ENCODE data around the gene TSPAN31. TPM values are rescaled to one million over a fixed set of nuclear protein-coding genes. Genes with fewer than 3 reads are reported as not detected.
A peak's percentile ranks its signal among the peaks of the same experiment; 100 is the strongest.

TSPAN31 gene
- polyA plus RNA-seq, 2 of the 4 experiments (the other 2 are of a cell fraction) = 20.6 to 51.9 TPM

GRCh38 chr12:57751788-57752667 is 7.2 kb downstream of the TSPAN31 start, which contains the start of gene CDK4 (continued):
- no peak for TF ChIP-seq REST (IDR thresholded peaks at IDR 0.05)
- no peak for TF ChIP-seq HDAC2 (IDR thresholded peaks at IDR 0.05)
- TF ChIP-seq POLR2AphosphoS2 (conservative IDR thresholded peaks at IDR 0.05; ENCODE audit: low read length) = no peak
- TF ChIP-seq POLR2A (IDR thresholded peaks at IDR 0.05; ENCODE audit: low read length) = peak; percentile 67
- no peak for TF ChIP-seq ZC3H11A (IDR thresholded peaks at IDR 0.05)
- TF ChIP-seq NPAS2 (CRISPR knock-in tag; IDR thresholded peaks at IDR 0.05; ENCODE audit: borderline replicate concordance) = peak; percentile 100
- TF ChIP-seq ATOH8 (CRISPR knock-in tag; IDR thresholded peaks at IDR 0.05; ENCODE audit: low read depth) = no peak
- peak; percentile 58; the same call in 1 of the 3 replicates for TF ChIP-seq BCL3 (IDR thresholded peaks at IDR 0.05)
- TF ChIP-seq GATA3 (IDR thresholded peaks at IDR 0.05; ENCODE audit: borderline replicate concordance) = peak; percentile 45; the same call in 1 of the 2 replicates
- TF ChIP-seq FOSL2 (IDR thresholded peaks at IDR 0.05) = no peak
- TF ChIP-seq FOSL2 (CRISPR knock-in tag; IDR thresholded peaks at IDR 0.05) = no peak; the same call in 1 of the 2 replicates
- peak; percentile 81 for TF ChIP-seq HOXB5 (CRISPR knock-in tag; IDR thresholded peaks at IDR 0.05)
- no peak for TF ChIP-seq JUNB (IDR thresholded peaks at IDR 0.05)
- TF ChIP-seq CTCF (IDR thresholded peaks at IDR 0.05) = no peak
- TF ChIP-seq CBX2 (IDR thresholded peaks at IDR 0.05; ENCODE audit: borderline replicate concordance, low read depth) = no peak
- no peak for TF ChIP-seq EHMT2 (IDR thresholded peaks at IDR 0.05; ENCODE audit: low read depth)
- TF ChIP-seq KDM5A (IDR thresholded peaks at IDR 0.05) = peak; percentile 44; the same call in 1 of the 2 replicates
- no peak for TF ChIP-seq ESRRA (IDR thresholded peaks at IDR 0.05; ENCODE audit: borderline replicate concordance, low read length)
- no peak for TF ChIP-seq CEBPB (IDR thresholded peaks at IDR 0.05)
- no peak for TF ChIP-seq CHD2 (IDR thresholded peaks at IDR 0.05; ENCODE audit: low read length, partially characterized antibody)
- no peak for TF ChIP-seq KDM1A (IDR thresholded peaks at IDR 0.05; ENCODE audit: low read depth)
- no peak for TF ChIP-seq SREBF2 (IDR thresholded peaks at IDR 0.05)
- no peak for TF ChIP-seq RNF2 (IDR thresholded peaks at IDR 0.05; ENCODE audit: borderline replicate concordance, low read depth)
- no peak for TF ChIP-seq HEYL (CRISPR knock-in tag; IDR thresholded peaks at IDR 0.05)
- TF ChIP-seq RFX5 (IDR thresholded peaks at IDR 0.05) = peak; percentile 88
- no peak for TF ChIP-seq ELK1 (IDR thresholded peaks at IDR 0.05; ENCODE audit: low read depth, low read length)
- no peak for TF ChIP-seq ZSCAN20 (CRISPR knock-in tag; IDR thresholded peaks at IDR 0.05)
- no peak for TF ChIP-seq CBX8 (IDR thresholded peaks at IDR 0.05)
- no peak for TF ChIP-seq SMC3 (IDR thresholded peaks at IDR 0.05)
- no peak for TF ChIP-seq TP53 (CRISPR knock-in tag; IDR thresholded peaks at IDR 0.05)
- peak; percentile 99 for TF ChIP-seq MAX (IDR thresholded peaks at IDR 0.05)
- TF ChIP-seq NR3C1 (IDR thresholded peaks at IDR 0.05) = no peak

All from A549 (cell line).